Tibial artery (tissue), 4 donors: Measurements from ENCODE around the gene HOXA11.
A peak's percentile ranks its signal among the peaks of the same experiment; 100 is the strongest.

Source experiments
- DNase-seq, 2 donors: peaks; one replicate each; pipeline ENCODE4 v3.0.0-alpha.2; 2019
- H3K27ac ChIP-seq, 2 donors: fragments of 200-600 bp; sonication (generic) in 1 of 2; 1 replicate in 1 of 2; 2 replicates in 1 of 2; pipeline ENCODE4 v1.5.1; 2018 to 2019; ENCODE audit warnings: mild to moderate bottlenecking in 1 of 2
- H3K27me3 ChIP-seq, 2 donors: fragments of 200-600 bp; sonication (generic) in 1 of 2; one replicate each; pipeline versions ENCODE4 v1.5.1 to v1.6.0; 2016 to 2019
- H3K36me3 ChIP-seq, 3 donors: fragments of 200-600 bp; sonication (generic) in 2 of 3; one replicate each; pipeline ENCODE4 v1.5.1; 2016 to 2019; ENCODE audit warnings: mild to moderate bottlenecking in 2 of 3
- H3K4me1 ChIP-seq, 4 donors: fragments of 200-600 bp; sonication (generic) in 2 of 4; 1 replicate in 3 of 4; 2 replicates in 1 of 4; pipeline ENCODE4 v1.5.1; 2016 to 2019
- H3K4me3 ChIP-seq, 2 donors: fragments of 200-600 bp; sonication (generic) in 1 of 2; 1 replicate in 1 of 2; 2 replicates in 1 of 2; pipeline ENCODE4 v1.5.1; 2018 to 2019; ENCODE audit warnings: mild to moderate bottlenecking in 2 of 2
- H3K9me3 ChIP-seq, 3 donors: fragments of 200-600 bp; sonication (generic) in 1 of 3; one replicate each; pipeline ENCODE4 v1.5.1; 2016 to 2019
- CTCF ChIP-seq, 2 experiments: fragments of 200-600 bp in 1 of 2; fragments of 450-650 bp in 1 of 2; IDR thresholded peaks; one replicate each; pipeline ENCODE4 v1.5.1; 2017 to 2019; ENCODE audit warnings: antibody characterized with exemption in 2 of 2, mild to moderate bottlenecking in 1 of 2, moderate library complexity in 1 of 2
- intact Hi-C: fragments of 100-400 bp; cut with DNase I; formaldehyde crosslinking; loops from one replicate; pipeline ENCODE4 v1.15.0; 2023; ENCODE audit warnings: low total_unique reads

Gene HOXA11

GRCh38 chr7:27143023-27143949, 41.7 kb downstream of the HOXA11 start, which contains the start of gene HOXA5:
Gene HOXA5 (minus strand): TSS chr7:27143681. CDS start chr7:27143607, 74 bp downstream.
- Histone ChIP-seq H3K9me3 (no peaks in the 10 kb centered on the region), H3K36me3 (peaks cover 50 to 55% (median 52%) of the 10 kb centered on the region in 3 donors), H3K4me1 (peaks cover 0 to 19% (median 12%) of the 10 kb centered on the region in 4 donors), H3K27me3 (no peaks in the 10 kb centered on the region), H3K4me3 (peak within 1 kb of the TSS; percentile 39 to 49), H3K27ac (peak within 1 kb of the TSS; percentile 52 to 58)
- peak; percentile 39 to 40 for TF ChIP-seq CTCF (IDR thresholded peaks at IDR 0.05)
- intact Hi-C loops, result loop anchor here (5.0 kb wide), 1 partner anchor 46 kb away; the partner anchor contains the start of gene HOXA1
- DNase-seq, result peak; percentile 63 to 73

GRCh38 chr7:27142580-27143022, 42.4 kb downstream of the HOXA11 start:
- DNase-seq, result peak in 1 of 2 donors; percentile 59
- Histone ChIP-seq H3K27me3 (no peaks in the 10 kb centered on the region), H3K27ac (peak overlapping the region; percentile 52 to 58), H3K36me3 (peaks cover 50 to 55% (median 52%) of the 10 kb centered on the region in 3 donors), H3K4me3 (peak overlapping the region; percentile 39 to 49), H3K9me3 (no peaks in the 10 kb centered on the region), H3K4me1 (peaks cover 0 to 15% (median 9%) of the 10 kb centered on the region in 4 donors)
- TF ChIP-seq CTCF (IDR thresholded peaks at IDR 0.05), result no peak
- intact Hi-C loops, result loop anchor here (5.0 kb wide), 1 partner anchor 45 kb away; the partner anchor contains the start of gene HOXA1

- intact Hi-C loops, result loop anchor here (5.0 kb wide), 1 partner anchor 45 kb away; the partner anchor contains the start of gene HOXA1
- Histone ChIP-seq H3K27me3 (no peaks in the 10 kb centered on the region), H3K4me1 (peaks cover 0 to 14% (median 7%) of the 10 kb centered on the region in 4 donors), H3K9me3 (no peaks in the 10 kb centered on the region), H3K27ac (peak overlapping the region; percentile 52 to 58), H3K4me3 (peak overlapping the region; percentile 39 to 49), H3K36me3 (peaks cover 50 to 55% (median 52%) of the 10 kb centered on the region in 3 donors)
- peak in 1 of 2 donors; percentile 60 for DNase-seq
- no peak for TF ChIP-seq CTCF (IDR thresholded peaks at IDR 0.05)
Observed at GRCh38 chr7:27141923-27142579, 43.0 kb downstream of the HOXA11 start.

GRCh38 chr7:27141137-27141922, 43.7 kb downstream of the HOXA11 start:
- Histone ChIP-seq H3K27me3 (no peaks in the 10 kb centered on the region), H3K4me3 (peak overlapping the region in 1 of 2 donors; percentile 49), H3K27ac (no peak overlapping the region), H3K36me3 (peaks cover 50 to 52% (median 51%) of the 10 kb centered on the region in 3 donors), H3K9me3 (no peaks in the 10 kb centered on the region), H3K4me1 (peaks cover 0 to 19% (median 9%) of the 10 kb centered on the region in 4 donors)
- TF ChIP-seq CTCF (IDR thresholded peaks at IDR 0.05), result no peak
- intact Hi-C loops, result loop anchor here (5.0 kb wide), 1 partner anchor 44 kb away; the partner anchor contains the start of gene HOXA1
- no peak for DNase-seq
